ENCODE results near the gene REELD1.

DNA sequence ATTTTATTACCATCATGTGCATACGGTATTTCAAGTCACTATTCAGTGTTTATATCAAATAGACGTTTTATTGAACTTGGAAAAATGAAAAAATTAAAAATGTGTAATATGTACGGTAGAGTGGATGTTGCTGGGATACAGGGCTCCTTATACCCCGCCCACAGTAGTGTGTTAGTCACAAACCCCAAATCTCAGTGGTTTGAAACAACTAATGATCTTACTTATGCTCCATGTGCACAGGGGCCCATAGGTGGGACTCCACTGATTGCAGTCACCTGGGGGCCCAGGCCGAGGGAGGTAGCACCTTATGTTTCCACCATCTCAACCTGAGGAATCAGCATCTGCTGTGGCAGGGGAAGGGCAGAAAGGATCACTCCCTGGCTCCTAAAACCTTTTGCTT lies 20.7 kb upstream of the REELD1 start:
- TF ChIP-seq TARDBP (IDR thresholded peaks at IDR 0.05) (no peak), NFIC (IDR thresholded peaks at IDR 0.05) (no peak), SNIP1 (IDR thresholded peaks at IDR 0.05; ENCODE audit: low read depth) (no peak)
- TF ChIP-seq, protein P1, sequence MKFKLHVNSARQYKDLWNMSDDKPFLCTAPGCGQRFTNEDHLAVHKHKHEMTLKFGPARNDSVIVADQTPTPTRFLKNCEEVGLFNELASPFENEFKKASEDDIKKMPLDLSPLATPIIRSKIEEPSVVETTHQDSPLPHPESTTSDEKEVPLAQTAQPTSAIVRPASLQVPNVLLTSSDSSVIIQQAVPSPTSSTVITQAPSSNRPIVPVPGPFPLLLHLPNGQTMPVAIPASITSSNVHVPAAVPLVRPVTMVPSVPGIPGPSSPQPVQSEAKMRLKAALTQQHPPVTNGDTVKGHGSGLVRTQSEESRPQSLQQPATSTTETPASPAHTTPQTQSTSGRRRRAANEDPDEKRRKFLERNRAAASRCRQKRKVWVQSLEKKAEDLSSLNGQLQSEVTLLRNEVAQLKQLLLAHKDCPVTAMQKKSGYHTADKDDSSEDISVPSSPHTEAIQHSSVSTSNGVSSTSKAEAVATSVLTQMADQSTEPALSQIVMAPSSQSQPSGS (CRISPR knock-in tag; IDR thresholded peaks at IDR 0.05), result no peak

All from K562 (cell line).